ENCODE data around the gene CAMK2B. TPM values are rescaled to one million over a fixed set of nuclear protein-coding genes. Genes with fewer than 3 reads are reported as not detected.

CAMK2B gene
- total RNA-seq, 1 experiment from 2014 or later: 0.34 TPM

GRCh38 chr7:44321796-44322195 is 3.6 kb downstream of the CAMK2B start (continued):
- TF ChIP-seq RAD21 (IDR thresholded peaks at IDR 0.05; ENCODE audit: low read depth) (no peak), CEBPB (IDR thresholded peaks at IDR 0.05; ENCODE audit: low read depth) (no peak), ATF3 (IDR thresholded peaks at IDR 0.05) (no peak), CTCF (IDR thresholded peaks at IDR 0.05 in 2 of 3, conservative IDR thresholded peaks at IDR 0.05 in 1 of 3; ENCODE audit: borderline replicate concordance in 1 of 3, insufficient read depth in 1 of 3, low read depth in 2 of 3, low read length in 2 of 3) (no peak), YY1 (IDR thresholded peaks at IDR 0.05; ENCODE audit: extremely low read depth, insufficient replicate concordance, low read depth, low read length) (no peak), EGR1 (IDR thresholded peaks at IDR 0.05; ENCODE audit: low read depth) (no peak), SRF (IDR thresholded peaks at IDR 0.05; ENCODE audit: low read depth) (no peak), FOSL1 (IDR thresholded peaks at IDR 0.05; ENCODE audit: low read depth) (no peak)

GRCh38 chr7:44320794-44321371 is 4.5 kb downstream of the CAMK2B start:
- no peaks in the 10 kb centered on the region for H3K9me3 ChIP-seq (ENCODE audit: control insufficient read depth in 1 of 2, insufficient read depth in 1 of 2, low read depth in 1 of 2, low read length in 2 of 2)
- intact Hi-C loops (cut with micrococcal nuclease): no loop called here
- H3K4me3 ChIP-seq (replicated peaks in 1 of 2; ENCODE audit: low read depth in 1 of 2, low read length in 2 of 2): no peak overlapping the region
- H3K9me2 ChIP-seq (ENCODE audit: insufficient read depth): no peaks in the 10 kb centered on the region
- H3K27ac ChIP-seq (ENCODE audit: low read depth, low read length): no peak overlapping the region
- no peaks in the 10 kb centered on the region for H3K4me1 ChIP-seq (ENCODE audit: control insufficient read depth in 1 of 2, insufficient read depth in 2 of 2, low read length in 2 of 2)
- CTCF ChIA-PET: no interaction called here
- POLR2A ChIA-PET: no interaction called here
- no peaks in the 10 kb centered on the region for H3K36me3 ChIP-seq (ENCODE audit: control insufficient read depth in 1 of 2, insufficient read depth in 2 of 2, low read length in 2 of 2)
- H3K4me2 ChIP-seq (ENCODE audit: low read length): no peak overlapping the region
- no TSS peak for BruUV-seq (replicated peaks)
- no peak for DNase-seq (ENCODE audit: low read depth, low spot score)
- no peaks in the 10 kb centered on the region for H3K27me3 ChIP-seq (ENCODE audit: insufficient read depth, low read length)
- no peak overlapping the region for H3K9ac ChIP-seq (ENCODE audit: low read length)
- no peaks in the 10 kb centered on the region for H4K20me1 ChIP-seq (ENCODE audit: insufficient read depth)
- ATAC-seq: no peak
- no peak overlapping the region for H2AFZ ChIP-seq (ENCODE audit: low read depth, low read length, poor library complexity, severe bottlenecking)
- no peaks in the 10 kb centered on the region for H3K79me2 ChIP-seq (ENCODE audit: insufficient read depth, low read length)
- RAD21 ChIA-PET (ENCODE audit: low non-redundant PET in 1 of 2, low total read pairs in 2 of 2, uncharacterized antibody in 2 of 2, unreplicated experiment in 2 of 2): no interaction called here
- TF ChIP-seq JUND (IDR thresholded peaks at IDR 0.05) (no peak), EGR1 (IDR thresholded peaks at IDR 0.05; ENCODE audit: low read depth) (no peak), REST (IDR thresholded peaks at IDR 0.05; ENCODE audit: low read depth) (no peak), ZNF274 (IDR thresholded peaks at IDR 0.05; ENCODE audit: low read depth, low read length) (no peak), SRF (IDR thresholded peaks at IDR 0.05; ENCODE audit: low read depth) (no peak), YY1 (IDR thresholded peaks at IDR 0.05; ENCODE audit: extremely low read depth, insufficient replicate concordance, low read depth, low read length) (no peak), CBX3 (IDR thresholded peaks at IDR 0.05; ENCODE audit: low read depth) (no peak), POLR2A (IDR thresholded peaks at IDR 0.05; ENCODE audit: borderline replicate concordance, extremely low read depth, insufficient read depth, insufficient read length) (no peak), ELF1 (IDR thresholded peaks at IDR 0.05; ENCODE audit: borderline replicate concordance, low read depth) (no peak), RAD21 (IDR thresholded peaks at IDR 0.05; ENCODE audit: low read depth) (no peak), FOSL1 (IDR thresholded peaks at IDR 0.05; ENCODE audit: low read depth) (no peak), MAX (IDR thresholded peaks at IDR 0.05) (no peak), ATF3 (IDR thresholded peaks at IDR 0.05) (no peak), POLR2AphosphoS5 (IDR thresholded peaks at IDR 0.05; ENCODE audit: low read depth, low read length) (no peak), EZH2 (IDR thresholded peaks at IDR 0.05) (no peak), TCF7L2 (IDR thresholded peaks at IDR 0.05; ENCODE audit: borderline replicate concordance, extremely low read depth, insufficient read depth, insufficient read length) (no peak), SP1 (IDR thresholded peaks at IDR 0.05; ENCODE audit: low read depth) (no peak)
